Activated naive CD8-positive, alpha-beta T cell (primary cell): ENCODE measurements around the gene PHLDA1.

Experiments used
- H3K27ac Mint-ChIP-seq: one replicate; pipeline ENCODE4 v1.8.0; 2021; ENCODE audit warnings: mixed read lengths
- H3K27me3 Mint-ChIP-seq: one replicate; pipeline ENCODE4 v1.8.0; 2021; ENCODE audit warnings: mixed read lengths
- H3K36me3 Mint-ChIP-seq: one replicate; pipeline ENCODE4 v1.8.0; 2021; ENCODE audit warnings: mixed read lengths
- H3K4me1 Mint-ChIP-seq: one replicate; pipeline ENCODE4 v1.8.0; 2021; ENCODE audit warnings: low read depth, mixed read lengths
- H3K4me3 Mint-ChIP-seq: one replicate; pipeline ENCODE4 v1.8.0; 2021; ENCODE audit warnings: mild to moderate bottlenecking, mixed read lengths
- H3K9me3 Mint-ChIP-seq: one replicate; pipeline ENCODE4 v1.8.0; 2021; ENCODE audit warnings: low read depth, mixed read lengths

The PHLDA1 gene

DNA sequence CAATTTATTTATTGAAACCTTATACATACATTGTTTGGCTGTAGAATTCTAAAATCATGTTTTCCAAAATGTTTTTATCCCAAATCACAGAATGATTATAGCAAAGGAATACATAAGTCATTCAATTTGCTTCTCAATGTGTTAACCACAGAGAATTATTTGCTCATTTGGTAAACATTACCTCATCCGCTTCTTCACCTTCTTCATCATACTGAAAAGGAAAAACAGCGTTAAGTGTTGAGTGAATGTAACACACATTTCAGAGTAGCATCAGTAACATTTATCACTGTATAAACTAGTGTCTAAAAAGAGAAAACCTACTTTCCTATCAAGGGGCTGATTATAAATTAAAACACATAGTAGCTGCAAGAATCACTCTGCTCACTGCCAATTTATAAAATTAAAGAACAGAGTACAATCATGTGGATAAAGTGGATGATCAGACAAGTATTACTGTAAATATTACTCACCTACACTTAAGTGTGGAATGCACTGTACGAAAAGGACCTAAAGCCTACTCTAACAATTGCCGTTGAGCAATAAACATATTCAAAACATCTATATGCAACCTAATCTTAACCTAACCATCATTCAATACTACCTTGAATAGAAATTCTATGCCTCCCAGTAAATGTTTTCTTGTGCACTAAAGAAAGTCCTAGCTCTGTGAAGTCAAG is 18.1 kb upstream of the PHLDA1 start:
- no peaks in the 10 kb centered on the region for H3K27me3 Mint-ChIP-seq
- no peak overlapping the region for H3K27ac Mint-ChIP-seq
- H3K9me3 Mint-ChIP-seq: no peaks in the 10 kb centered on the region
- no peak overlapping the region for H3K4me3 Mint-ChIP-seq
- peaks cover 21% of the 10 kb centered on the region for H3K36me3 Mint-ChIP-seq
- H3K4me1 Mint-ChIP-seq: peaks cover 5% of the 10 kb centered on the region

- Mint-ChIP-seq H3K4me3 (no peak overlapping the region), H3K36me3 (peaks cover 17% of the 10 kb centered on the region), H3K9me3 (no peaks in the 10 kb centered on the region), H3K27me3 (no peaks in the 10 kb centered on the region), H3K4me1 (peaks cover 3% of the 10 kb centered on the region), H3K27ac (no peak overlapping the region)
Observed at GRCh38 chr12:76047742-76048141, 16.2 kb upstream of the PHLDA1 start.

- H3K27me3 Mint-ChIP-seq: no peaks in the 10 kb centered on the region
- H3K27ac Mint-ChIP-seq: no peak overlapping the region
- H3K4me1 Mint-ChIP-seq: peaks cover 3% of the 10 kb centered on the region
- no peak overlapping the region for H3K4me3 Mint-ChIP-seq
- peaks cover 12% of the 10 kb centered on the region for H3K36me3 Mint-ChIP-seq
- no peaks in the 10 kb centered on the region for H3K9me3 Mint-ChIP-seq
Observed at GRCh38 chr12:76047060-76047459, 15.5 kb upstream of the PHLDA1 start.

- H3K36me3 Mint-ChIP-seq: peaks cover 4% of the 10 kb centered on the region
- no peak overlapping the region for H3K27ac Mint-ChIP-seq
Observed at GRCh38 chr12:76043377-76043776, 11.8 kb upstream of the PHLDA1 start.

DNA sequence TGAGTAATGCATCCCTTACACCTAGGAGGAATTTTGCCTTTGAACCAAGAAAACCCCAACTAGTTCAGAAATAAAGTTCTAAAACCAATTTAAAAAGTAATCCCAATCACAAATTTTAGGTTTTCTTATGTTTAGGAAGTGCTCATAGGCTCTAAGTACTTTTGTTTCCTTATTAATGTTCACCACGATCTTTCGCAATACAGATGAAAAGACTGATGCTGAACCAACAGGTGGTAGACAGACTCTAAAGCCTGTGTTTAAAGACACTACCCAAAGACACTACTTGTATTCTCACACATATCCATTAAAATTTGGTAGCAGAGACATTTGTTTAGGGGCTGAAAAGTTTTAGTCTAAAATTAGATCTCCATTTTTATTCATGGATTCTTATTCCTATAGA is 10.6 kb upstream of the PHLDA1 start:
- Mint-ChIP-seq H3K9me3 (no peaks in the 10 kb centered on the region), H3K27ac (no peak overlapping the region), H3K4me1 (peaks cover 8% of the 10 kb centered on the region), H3K4me3 (no peak overlapping the region), H3K27me3 (no peaks in the 10 kb centered on the region), H3K36me3 (peaks cover 4% of the 10 kb centered on the region)

More at GRCh38 chr12:76043377-76043776, 11.8 kb upstream of the PHLDA1 start:
- peaks cover 1% of the 10 kb centered on the region for H3K4me1 Mint-ChIP-seq
- H3K4me3 Mint-ChIP-seq: no peak overlapping the region
- no peaks in the 10 kb centered on the region for H3K27me3 Mint-ChIP-seq
- H3K9me3 Mint-ChIP-seq: no peaks in the 10 kb centered on the region

GRCh38 chr12:76041406-76041805 is 9.8 kb upstream of the PHLDA1 start:
- H3K27me3 Mint-ChIP-seq: no peaks in the 10 kb centered on the region
- H3K27ac Mint-ChIP-seq: no peak overlapping the region
- H3K4me3 Mint-ChIP-seq: no peak overlapping the region
- H3K4me1 Mint-ChIP-seq: peaks cover 11% of the 10 kb centered on the region
- H3K36me3 Mint-ChIP-seq: peaks cover 2% of the 10 kb centered on the region
- no peaks in the 10 kb centered on the region for H3K9me3 Mint-ChIP-seq

- Mint-ChIP-seq H3K4me1 (peaks cover 18% of the 10 kb centered on the region), H3K27ac (peak overlapping the region; percentile 70), H3K36me3 (peaks cover 2% of the 10 kb centered on the region), H3K9me3 (no peaks in the 10 kb centered on the region), H3K27me3 (no peaks in the 10 kb centered on the region), H3K4me3 (no peak overlapping the region)
Observed at GRCh38 chr12:76040461-76040860, 8.9 kb upstream of the PHLDA1 start.

- no peak overlapping the region for H3K27ac Mint-ChIP-seq
- no peaks in the 10 kb centered on the region for H3K9me3 Mint-ChIP-seq
- no peaks in the 10 kb centered on the region for H3K27me3 Mint-ChIP-seq
- no peaks in the 10 kb centered on the region for H3K36me3 Mint-ChIP-seq
- peaks cover 35% of the 10 kb centered on the region for H3K4me1 Mint-ChIP-seq
- H3K4me3 Mint-ChIP-seq: no peak overlapping the region
Observed at GRCh38 chr12:76038176-76038575, 6.6 kb upstream of the PHLDA1 start.

GRCh38 chr12:76037130-76038103 is 5.8 kb upstream of the PHLDA1 start:
- Mint-ChIP-seq H3K27me3 (no peaks in the 10 kb centered on the region), H3K27ac (peak overlapping the region; percentile 50), H3K36me3 (no peaks in the 10 kb centered on the region), H3K9me3 (no peaks in the 10 kb centered on the region), H3K4me1 (peaks cover 43% of the 10 kb centered on the region), H3K4me3 (no peak overlapping the region)

DNA sequence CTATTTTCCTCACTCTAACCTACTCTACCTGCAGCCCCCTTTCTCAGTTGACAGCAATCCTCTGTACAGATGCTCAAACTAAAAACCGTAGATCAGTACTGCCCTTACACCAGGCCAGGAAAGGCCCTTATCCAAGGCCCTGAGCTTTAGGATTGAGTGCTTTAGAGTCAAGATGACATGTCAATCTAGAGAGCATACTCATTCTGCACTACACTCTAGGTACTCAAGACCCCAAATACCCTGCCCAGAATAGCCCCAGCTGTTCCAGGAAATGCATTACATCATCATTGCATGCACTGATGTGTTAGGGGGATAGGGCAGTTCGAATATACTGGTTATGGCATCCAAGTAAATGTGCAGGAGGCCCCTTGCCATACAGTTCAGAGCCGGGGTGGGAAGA is 3.5 kb upstream of the PHLDA1 start:
- H3K4me3 Mint-ChIP-seq: no peak overlapping the region
- H3K27me3 Mint-ChIP-seq: no peaks in the 10 kb centered on the region
- H3K9me3 Mint-ChIP-seq: no peaks in the 10 kb centered on the region
- H3K36me3 Mint-ChIP-seq: no peaks in the 10 kb centered on the region
- H3K4me1 Mint-ChIP-seq: peaks cover 47% of the 10 kb centered on the region
- peak overlapping the region; percentile 31 for H3K27ac Mint-ChIP-seq

DNA sequence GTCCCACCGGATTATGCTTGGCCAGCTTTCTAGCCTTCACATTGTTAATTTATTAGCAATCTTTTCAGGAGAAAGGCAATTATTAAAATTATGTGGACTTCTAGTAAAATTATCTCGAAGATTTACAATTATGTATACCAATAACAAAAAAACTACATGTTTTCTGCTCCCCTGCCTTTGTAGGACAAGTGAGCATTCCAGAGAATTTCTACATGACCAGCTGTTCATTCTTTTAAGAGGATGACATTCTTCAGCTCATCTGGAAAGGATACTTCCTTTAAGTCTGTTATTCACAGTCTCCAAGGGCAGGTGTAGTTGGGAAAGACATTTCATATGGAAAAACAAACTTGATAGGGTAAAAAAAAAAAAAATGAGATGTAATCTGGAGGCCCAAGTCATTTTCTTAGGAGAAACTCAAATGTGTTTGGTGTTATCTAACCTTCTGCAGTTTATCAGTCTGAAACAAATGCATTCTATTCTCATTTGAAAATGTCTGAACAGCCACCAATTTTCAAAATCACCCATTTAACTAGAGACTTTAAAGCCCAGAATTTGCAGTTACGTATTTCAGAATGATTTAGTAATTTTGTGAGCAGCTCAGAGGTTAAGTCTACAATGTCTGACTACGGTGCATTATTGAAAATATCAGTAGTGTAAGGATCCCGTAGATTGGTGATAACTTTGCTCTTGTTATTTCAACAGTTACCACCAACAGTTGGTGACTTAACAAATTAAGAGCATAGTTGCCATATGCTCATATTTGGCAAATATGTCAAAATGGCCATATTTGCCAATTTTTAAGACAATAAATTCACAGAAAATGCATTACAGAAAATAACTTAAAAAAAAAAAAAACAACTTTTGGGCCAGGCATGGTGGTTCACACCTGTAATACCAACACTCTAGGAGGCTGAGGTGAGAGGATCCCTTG is 1.8 kb upstream of the PHLDA1 start:
- no peaks in the 10 kb centered on the region for H3K27me3 Mint-ChIP-seq
- H3K4me3 Mint-ChIP-seq: peak overlapping the region; percentile 96
- H3K36me3 Mint-ChIP-seq: peaks cover 12% of the 10 kb centered on the region
- peak overlapping the region; percentile 98 for H3K27ac Mint-ChIP-seq
- H3K4me1 Mint-ChIP-seq: peaks cover 54% of the 10 kb centered on the region
- no peaks in the 10 kb centered on the region for H3K9me3 Mint-ChIP-seq

DNA sequence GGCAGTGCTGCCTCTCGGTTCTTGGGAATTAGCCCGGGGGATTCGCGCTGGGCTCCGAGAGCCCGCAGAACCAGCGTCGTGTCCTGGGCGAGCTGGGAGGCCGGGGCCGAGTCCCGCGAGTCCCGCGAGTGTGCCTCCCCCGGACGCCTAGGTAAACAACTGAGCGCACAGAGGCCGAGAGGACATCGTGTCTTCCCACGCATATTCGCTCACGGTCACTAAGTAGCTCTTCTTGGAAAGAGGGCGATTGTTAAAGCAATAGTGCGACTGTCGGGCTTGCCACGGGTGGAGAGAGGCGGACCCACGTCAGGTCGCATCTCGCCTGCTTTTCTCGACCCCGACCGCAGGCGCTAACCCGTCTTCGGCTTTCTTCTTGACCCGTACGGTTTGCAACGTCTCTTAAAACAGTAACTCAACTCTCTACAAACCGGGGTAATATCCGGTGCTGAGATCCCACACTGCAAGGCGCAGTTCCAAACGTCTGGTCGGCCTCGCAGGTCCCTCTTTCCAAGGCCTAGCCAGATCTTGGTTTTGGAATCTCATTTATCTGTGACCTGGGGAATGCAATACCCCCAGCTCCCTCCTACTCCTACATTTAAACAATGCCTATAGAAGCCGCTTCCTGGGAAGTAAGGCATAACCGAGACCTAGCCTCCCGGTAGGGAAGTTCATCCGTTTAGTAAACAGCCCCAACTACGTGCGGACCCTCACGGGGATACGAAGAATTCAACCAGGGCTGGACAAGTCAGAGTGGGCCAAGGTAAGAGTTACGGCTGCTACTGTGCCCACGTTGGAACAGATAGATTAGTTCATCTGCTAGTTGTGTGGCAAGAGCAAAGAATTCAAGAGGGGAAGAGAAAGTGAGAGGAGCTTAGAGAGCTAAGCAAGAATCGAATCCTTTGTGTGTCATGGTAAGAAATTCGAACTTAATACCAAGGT is 736 bp upstream of the PHLDA1 start:
- peak overlapping the region; percentile 98 for H3K27ac Mint-ChIP-seq
- peaks cover 12% of the 10 kb centered on the region for H3K36me3 Mint-ChIP-seq
- no peaks in the 10 kb centered on the region for H3K9me3 Mint-ChIP-seq
- H3K4me1 Mint-ChIP-seq: peaks cover 52% of the 10 kb centered on the region
- H3K4me3 Mint-ChIP-seq: peak overlapping the region; percentile 96
- no peaks in the 10 kb centered on the region for H3K27me3 Mint-ChIP-seq

- Mint-ChIP-seq H3K27me3 (no peaks in the 10 kb centered on the region), H3K4me3 (peak overlapping the region; percentile 96), H3K36me3 (peaks cover 16% of the 10 kb centered on the region), H3K27ac (peak overlapping the region; percentile 98), H3K9me3 (no peaks in the 10 kb centered on the region), H3K4me1 (peaks cover 57% of the 10 kb centered on the region)
Observed at GRCh38 chr12:76031081-76031413, 529 bp downstream of the PHLDA1 start.
